Immature natural killer cell (primary cell): ENCODE data around the gene PSRC1. TPM values are rescaled to one million over a fixed set of nuclear protein-coding genes. Genes with fewer than 3 reads are reported as not detected.

ENCODE experiments used
- DNase-seq, 3 donors: peaks; one replicate each; pipeline ENCODE4 v3.0.0; 2022; ENCODE audit warnings: mixed read lengths in 1 of 3
- H3K27ac Mint-ChIP-seq, 6 donors: one replicate each; pipeline ENCODE4 v1.8.0; 2020; ENCODE audit warnings: mixed read lengths in 6 of 6, mild to moderate bottlenecking in 5 of 6, inconsistent platforms in 4 of 6, moderate library complexity in 3 of 6
- H3K27me3 Mint-ChIP-seq, 3 donors: one replicate each; pipeline ENCODE4 v1.8.0; 2020 to 2021; ENCODE audit warnings: low read depth in 3 of 3, mild to moderate bottlenecking in 3 of 3, mixed read lengths in 3 of 3, moderate library complexity in 3 of 3, inconsistent platforms in 1 of 3
- H3K36me3 Mint-ChIP-seq, 3 donors: one replicate each; pipeline ENCODE4 v1.8.0; 2020; ENCODE audit warnings: mixed read lengths in 3 of 3, inconsistent platforms in 2 of 3, mild to moderate bottlenecking in 2 of 3
- H3K4me1 Mint-ChIP-seq, 2 donors: one replicate each; pipeline ENCODE4 v1.8.0; 2020; ENCODE audit warnings: inconsistent platforms in 2 of 2, mild to moderate bottlenecking in 2 of 2, mixed read lengths in 2 of 2, moderate library complexity in 1 of 2
- H3K4me3 Mint-ChIP-seq, 5 donors: one replicate each; pipeline ENCODE4 v1.8.0; 2020; ENCODE audit warnings: mild to moderate bottlenecking in 5 of 5, mixed read lengths in 5 of 5, inconsistent platforms in 3 of 5, moderate library complexity in 3 of 5
- H3K9me3 Mint-ChIP-seq, 6 donors: one replicate each; pipeline ENCODE4 v1.8.0; 2020; ENCODE audit warnings: mild to moderate bottlenecking in 6 of 6, mixed read lengths in 6 of 6, inconsistent platforms in 4 of 6, moderate library complexity in 3 of 6
- polyA plus RNA-seq, 3 donors: library from polyadenylated mRNA; unstranded; fragments of 300-500 nt; fragmentation: Illumina TruSeq; gene quantifications; one replicate each; pipeline ENCODE4 v1.2.3, GENCODE V29; 2021

The PSRC1 gene
- polyA plus RNA-seq, 3 donors from 2014 or later, result 0.69 to 0.87 TPM; not detected in 1

DNA sequence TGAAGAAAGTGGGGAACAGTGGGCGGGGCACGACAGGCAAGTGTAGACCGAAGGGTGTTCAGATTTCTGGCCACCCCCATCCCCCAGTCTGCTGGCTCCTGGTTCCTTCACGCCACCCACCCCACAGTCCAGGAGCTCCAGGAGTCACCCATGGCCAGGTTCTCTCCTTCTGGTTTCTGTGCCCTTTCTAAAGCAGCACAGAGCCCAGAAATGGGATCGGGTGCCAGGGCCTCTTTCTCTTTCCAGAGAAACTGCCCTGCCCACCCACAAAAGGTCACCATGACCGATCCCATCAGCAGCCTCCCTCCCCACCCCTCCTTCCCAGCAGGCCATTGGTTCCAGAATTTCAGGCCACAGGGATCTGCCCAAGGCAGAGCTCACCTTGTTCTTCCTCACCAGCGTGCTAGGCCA is 36.8 kb downstream of the PSRC1 start:
- Mint-ChIP-seq H3K4me3 (no peak overlapping the region), H3K27ac (no peak overlapping the region), H3K9me3 (no peaks in the 10 kb centered on the region), H3K27me3 (peaks cover 3 to 19% (median 11%) of the 10 kb centered on the region in 3 donors), H3K4me1 (peaks cover 18 to 22% of the 10 kb centered on the region in 2 donors), H3K36me3 (no peaks in the 10 kb centered on the region)
- DNase-seq, result no peak

DNA sequence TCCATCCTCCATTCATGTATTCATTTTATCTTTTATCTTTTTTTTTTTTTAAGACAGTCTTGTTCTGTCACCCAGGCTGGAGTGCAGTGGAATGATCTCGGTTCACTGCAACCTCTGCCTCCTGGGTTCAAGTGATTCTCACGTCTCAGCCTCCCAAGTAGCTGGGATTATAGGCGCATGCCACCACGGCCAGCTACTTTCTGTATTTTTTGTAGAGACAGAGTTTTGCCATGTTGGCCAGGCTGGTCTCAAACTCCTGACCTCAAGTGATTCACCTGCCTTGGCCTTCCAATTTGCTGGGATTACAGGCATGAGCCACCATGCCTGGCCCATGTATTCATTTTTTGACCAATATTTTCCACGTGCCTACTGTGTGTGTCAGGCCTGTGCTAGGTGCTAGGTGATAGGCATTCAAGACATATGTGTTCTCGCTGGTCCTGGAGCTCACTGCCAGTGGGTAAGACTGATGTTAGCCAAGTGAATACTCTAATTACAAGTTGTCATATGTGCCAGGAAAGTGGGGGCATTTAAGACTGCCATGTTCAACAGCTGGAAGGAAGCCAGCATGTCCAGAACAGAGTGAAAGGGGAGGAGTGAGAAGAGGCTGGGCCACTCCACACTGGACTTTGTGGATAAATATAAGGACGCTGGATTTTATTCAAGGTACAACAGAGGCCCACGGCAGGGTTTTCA is 38.9 kb downstream of the PSRC1 start:
- Mint-ChIP-seq H3K4me1 (peaks cover 14 to 18% of the 10 kb centered on the region in 2 donors), H3K36me3 (no peaks in the 10 kb centered on the region), H3K27ac (no peak overlapping the region), H3K4me3 (no peak overlapping the region), H3K9me3 (no peaks in the 10 kb centered on the region), H3K27me3 (peaks cover 3 to 17% (median 9%) of the 10 kb centered on the region in 3 donors)
- no peak for DNase-seq

- H3K4me3 Mint-ChIP-seq, result no peak overlapping the region
- no peak for DNase-seq
- peaks cover 0 to under 1% (median 0%) of the 10 kb centered on the region in 3 donors for H3K36me3 Mint-ChIP-seq
- peaks cover 3 to 17% (median 9%) of the 10 kb centered on the region in 3 donors for H3K27me3 Mint-ChIP-seq
- H3K9me3 Mint-ChIP-seq, result no peaks in the 10 kb centered on the region
- H3K27ac Mint-ChIP-seq, result no peak overlapping the region
- H3K4me1 Mint-ChIP-seq, result peaks cover 13 to 17% of the 10 kb centered on the region in 2 donors
Observed at GRCh38 chr1:109243221-109243620, 39.7 kb downstream of the PSRC1 start.

DNA sequence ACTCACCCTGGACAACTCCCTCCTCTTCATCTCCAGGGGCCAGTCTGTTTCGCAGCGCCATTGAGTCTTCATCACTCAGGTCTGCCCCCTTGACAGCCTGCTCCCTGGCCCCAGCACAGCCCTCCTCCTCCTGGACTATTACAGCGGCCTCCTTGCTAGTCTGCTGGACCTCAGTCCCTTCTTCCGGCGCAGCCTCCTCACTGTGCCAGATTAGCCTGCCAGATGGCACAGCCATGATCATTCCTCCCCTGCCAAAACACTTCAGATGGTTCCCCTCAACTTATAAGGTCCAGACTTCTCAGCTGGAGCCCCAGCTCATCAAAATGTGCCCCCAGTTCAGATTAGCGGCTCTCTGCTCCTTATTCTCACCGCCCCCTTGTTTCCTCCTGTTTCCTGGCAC is 40.6 kb downstream of the PSRC1 start:
- H3K4me1 Mint-ChIP-seq, result peaks cover 13 to 17% of the 10 kb centered on the region in 2 donors
- no peak for DNase-seq
- H3K27ac Mint-ChIP-seq, result peak overlapping the region in 1 of 6 donors; percentile 25
- H3K4me3 Mint-ChIP-seq, result no peak overlapping the region
- H3K36me3 Mint-ChIP-seq, result peaks cover 4 to 8% (median 4%) of the 10 kb centered on the region in 3 donors
- H3K27me3 Mint-ChIP-seq, result peaks cover 3 to 17% (median 10%) of the 10 kb centered on the region in 3 donors
- no peaks in the 10 kb centered on the region for H3K9me3 Mint-ChIP-seq

GRCh38 chr1:109241841-109242345 is 41.1 kb downstream of the PSRC1 start:
- Mint-ChIP-seq H3K27ac (peak overlapping the region in 2 of 6 donors; percentile 12 to 17), H3K4me1 (peaks cover 13 to 17% of the 10 kb centered on the region in 2 donors), H3K9me3 (no peaks in the 10 kb centered on the region), H3K4me3 (no peak overlapping the region), H3K36me3 (peaks cover 4 to 12% (median 5%) of the 10 kb centered on the region in 3 donors), H3K27me3 (peaks cover 3 to 17% (median 10%) of the 10 kb centered on the region in 3 donors)
- no peak for DNase-seq

GRCh38 chr1:109241344-109241743 is 41.6 kb downstream of the PSRC1 start:
- no peak overlapping the region for H3K4me3 Mint-ChIP-seq
- peak overlapping the region in 2 of 6 donors; percentile 12 to 52 for H3K27ac Mint-ChIP-seq
- H3K4me1 Mint-ChIP-seq, result peaks cover 13 to 17% of the 10 kb centered on the region in 2 donors
- DNase-seq, result no peak
- peaks cover 4 to 14% (median 5%) of the 10 kb centered on the region in 3 donors for H3K36me3 Mint-ChIP-seq
- peaks cover 3 to 13% (median 8%) of the 10 kb centered on the region in 3 donors for H3K27me3 Mint-ChIP-seq
- H3K9me3 Mint-ChIP-seq, result no peaks in the 10 kb centered on the region

- peak in 1 of 3 donors; percentile 14 for DNase-seq
- Mint-ChIP-seq H3K4me3 (peak overlapping the region in 2 of 5 donors; percentile 48 to 50), H3K27ac (peak overlapping the region in 4 of 6 donors; percentile 20 to 55 (median 34)), H3K4me1 (peaks cover 13 to 17% of the 10 kb centered on the region in 2 donors), H3K27me3 (peaks cover 3 to 9% (median 8%) of the 10 kb centered on the region in 3 donors), H3K9me3 (no peaks in the 10 kb centered on the region), H3K36me3 (peaks cover 5 to 23% (median 11%) of the 10 kb centered on the region in 3 donors)
Observed at GRCh38 chr1:109240158-109241152, 42.5 kb downstream of the PSRC1 start.

GRCh38 chr1:109239409-109240068 is 43.4 kb downstream of the PSRC1 start:
- H3K27me3 Mint-ChIP-seq, result peaks cover 3 to 6% (median 5%) of the 10 kb centered on the region in 3 donors
- peak overlapping the region in 2 of 6 donors; percentile 37 to 41 for H3K27ac Mint-ChIP-seq
- H3K4me3 Mint-ChIP-seq, result no peak overlapping the region
- DNase-seq, result no peak
- H3K4me1 Mint-ChIP-seq, result peaks cover 13 to 17% of the 10 kb centered on the region in 2 donors
- H3K36me3 Mint-ChIP-seq, result peaks cover 5 to 30% (median 16%) of the 10 kb centered on the region in 3 donors
- no peaks in the 10 kb centered on the region for H3K9me3 Mint-ChIP-seq

DNA sequence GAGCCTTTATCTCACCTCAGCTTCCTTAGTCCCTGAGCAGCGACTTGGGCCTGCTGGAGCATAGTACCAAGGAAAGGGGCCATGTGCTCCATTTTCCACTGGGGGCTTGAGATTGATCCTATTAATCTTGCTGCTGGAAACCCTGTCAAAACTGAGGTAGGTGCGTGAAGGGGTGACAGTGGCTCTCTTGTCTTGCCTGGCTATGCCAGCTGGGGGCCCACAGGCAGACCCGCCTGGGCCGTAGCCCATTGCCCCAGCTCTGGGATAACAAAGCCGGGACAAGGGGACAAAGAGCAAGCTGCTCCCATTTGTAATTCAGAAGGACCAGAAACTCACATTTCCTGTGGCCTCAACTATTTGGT is 43.9 kb downstream of the PSRC1 start:
- Mint-ChIP-seq H3K27ac (peak overlapping the region in 2 of 6 donors; percentile 31 to 46), H3K4me1 (peaks cover 13 to 17% of the 10 kb centered on the region in 2 donors), H3K27me3 (peaks cover 0 to 2% (median 2%) of the 10 kb centered on the region in 3 donors), H3K36me3 (peaks cover 5 to 30% (median 16%) of the 10 kb centered on the region in 3 donors), H3K9me3 (no peaks in the 10 kb centered on the region), H3K4me3 (no peak overlapping the region)
- no peak for DNase-seq

GRCh38 chr1:109238382-109238781 is 44.6 kb downstream of the PSRC1 start:
- Mint-ChIP-seq H3K36me3 (peaks cover 5 to 30% (median 16%) of the 10 kb centered on the region in 3 donors), H3K27me3 (peaks cover 0 to 2% (median 2%) of the 10 kb centered on the region in 3 donors), H3K4me3 (no peak overlapping the region), H3K9me3 (no peaks in the 10 kb centered on the region), H3K27ac (peak overlapping the region in 1 of 6 donors; percentile 31), H3K4me1 (peaks cover 13 to 17% of the 10 kb centered on the region in 2 donors)
- DNase-seq, result no peak

GRCh38 chr1:109237512-109237911 is 45.4 kb downstream of the PSRC1 start:
- Mint-ChIP-seq H3K27ac (peak overlapping the region in 1 of 6 donors; percentile 49), H3K36me3 (peaks cover 5 to 32% (median 19%) of the 10 kb centered on the region in 3 donors)

DNA sequence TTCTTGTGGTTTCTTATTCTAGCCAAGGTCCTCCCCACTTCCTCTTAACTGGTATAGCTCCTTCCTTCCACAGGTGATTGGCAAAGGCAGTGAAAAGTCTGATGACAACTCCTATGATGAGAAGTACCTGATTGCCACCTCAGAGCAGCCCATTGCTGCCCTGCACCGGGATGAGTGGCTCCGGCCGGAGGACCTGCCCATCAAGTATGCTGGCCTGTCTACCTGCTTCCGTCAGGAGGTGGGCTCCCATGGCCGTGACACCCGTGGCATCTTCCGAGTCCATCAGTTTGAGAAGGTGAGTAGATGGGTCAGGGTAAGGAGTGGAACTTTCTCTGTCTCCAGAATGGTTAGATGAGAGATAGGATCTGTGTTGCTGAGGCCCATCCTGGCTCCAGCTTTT is 47.8 kb downstream of the PSRC1 start:
- H3K4me3 Mint-ChIP-seq, result no peak overlapping the region
- no peaks in the 10 kb centered on the region for H3K9me3 Mint-ChIP-seq
- H3K27me3 Mint-ChIP-seq, result peaks cover 0 to 4% (median 0%) of the 10 kb centered on the region in 3 donors
- no peak overlapping the region for H3K27ac Mint-ChIP-seq
- H3K4me1 Mint-ChIP-seq, result no peaks in the 10 kb centered on the region
- H3K36me3 Mint-ChIP-seq, result peaks cover 9 to 43% (median 33%) of the 10 kb centered on the region in 3 donors
- no peak for DNase-seq

More at GRCh38 chr1:109237512-109237911, 45.4 kb downstream of the PSRC1 start:
- Mint-ChIP-seq H3K9me3 (no peaks in the 10 kb centered on the region), H3K4me1 (peaks cover 13 to 15% of the 10 kb centered on the region in 2 donors), H3K4me3 (no peak overlapping the region), H3K27me3 (peaks cover 0 to 2% (median 2%) of the 10 kb centered on the region in 3 donors)
- no peak for DNase-seq

GRCh38 chr1:109231066-109231465 is 51.9 kb downstream of the PSRC1 start:
- Mint-ChIP-seq H3K27ac (peak overlapping the region in 1 of 6 donors; percentile 20), H3K36me3 (peaks cover 16 to 42% (median 39%) of the 10 kb centered on the region in 3 donors), H3K4me1 (peaks cover 2 to 8% of the 10 kb centered on the region in 2 donors), H3K4me3 (no peak overlapping the region), H3K9me3 (no peaks in the 10 kb centered on the region), H3K27me3 (peaks cover 0 to 2% (median 0%) of the 10 kb centered on the region in 3 donors)
- no peak for DNase-seq
